Nephron (organoid): Measurements from ENCODE around the gene GSG1L.

Experiments
- H3K27ac Mint-ChIP-seq, 3 experiments: 2 replicates each; pipeline ENCODE4 v1.8.0; 2020; ENCODE audit warnings: mixed read lengths in 3 of 3, mild to moderate bottlenecking in 2 of 3, moderate library complexity in 1 of 3
- H3K27me3 Mint-ChIP-seq: 2 replicates; pipeline ENCODE4 v1.8.0; 2021; ENCODE audit warnings: low read depth, mild to moderate bottlenecking, moderate library complexity, mixed read lengths
- H3K36me3 Mint-ChIP-seq: 2 replicates; pipeline ENCODE4 v1.8.0; 2020; ENCODE audit warnings: low read depth, mixed read lengths
- H3K4me1 Mint-ChIP-seq: 2 replicates; pipeline ENCODE4 v1.8.0; 2020; ENCODE audit warnings: mixed read lengths
- H3K4me3 Mint-ChIP-seq, 3 experiments: 2 replicates each; pipeline ENCODE4 v1.8.0; 2020; ENCODE audit warnings: mild to moderate bottlenecking in 3 of 3, mixed read lengths in 3 of 3, moderate library complexity in 2 of 3
- H3K9me3 Mint-ChIP-seq: 2 replicates; pipeline ENCODE4 v1.8.0; 2020; ENCODE audit warnings: mixed read lengths
- CTCF ChIP-seq, 3 experiments: fragments of 200-600 bp; sonication (generic); IDR thresholded peaks; one replicate each; pipeline ENCODE4 v1.5.0; 2021; ENCODE audit warnings: antibody characterized with exemption in 3 of 3; ENCODE audit not compliant: unreplicated experiment in 3 of 3

Gene GSG1L

GRCh38 chr16:27789595-27790241 is 273.8 kb downstream of the GSG1L start:
- Mint-ChIP-seq H3K27me3 (peaks cover 8% of the 10 kb centered on the region), H3K36me3 (no peaks in the 10 kb centered on the region), H3K4me3 (no peak overlapping the region), H3K9me3 (no peaks in the 10 kb centered on the region), H3K4me1 (no peaks in the 10 kb centered on the region), H3K27ac (no peak overlapping the region)
- TF ChIP-seq CTCF (IDR thresholded peaks at IDR 0.05; ENCODE audit: unreplicated experiment in 3 of 3) = no peak

DNA sequence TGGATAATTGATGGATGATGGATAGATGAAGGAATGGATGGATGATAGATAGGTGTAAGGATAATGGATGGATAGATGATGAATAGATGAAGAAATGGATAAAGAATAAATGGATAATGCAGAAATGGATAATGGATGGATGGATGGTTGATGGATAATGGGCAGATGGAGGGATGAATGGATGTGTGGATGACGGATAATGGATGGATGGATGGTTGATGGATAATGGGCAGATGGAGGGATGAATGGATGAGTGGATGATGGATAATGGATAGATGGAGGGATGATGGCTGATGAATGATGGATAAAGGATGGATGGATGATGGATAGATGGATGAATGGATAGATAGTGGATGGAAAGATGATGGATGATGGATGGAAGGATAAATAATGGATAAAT is 274.4 kb downstream of the GSG1L start:
- no peak overlapping the region for H3K4me3 Mint-ChIP-seq
- no peak for TF ChIP-seq CTCF (IDR thresholded peaks at IDR 0.05; ENCODE audit: unreplicated experiment in 3 of 3)
- H3K27ac Mint-ChIP-seq = no peak overlapping the region
- H3K9me3 Mint-ChIP-seq = no peaks in the 10 kb centered on the region
- H3K4me1 Mint-ChIP-seq = no peaks in the 10 kb centered on the region
- H3K36me3 Mint-ChIP-seq = no peaks in the 10 kb centered on the region
- peaks cover 8% of the 10 kb centered on the region for H3K27me3 Mint-ChIP-seq

- Mint-ChIP-seq H3K4me3 (no peak overlapping the region), H3K27me3 (peaks cover 8% of the 10 kb centered on the region), H3K9me3 (no peaks in the 10 kb centered on the region), H3K27ac (no peak overlapping the region), H3K36me3 (no peaks in the 10 kb centered on the region), H3K4me1 (no peaks in the 10 kb centered on the region)
- TF ChIP-seq CTCF (IDR thresholded peaks at IDR 0.05; ENCODE audit: unreplicated experiment in 3 of 3) = no peak
Measured at GRCh38 chr16:27787665-27788064, 275.8 kb downstream of the GSG1L start.

- TF ChIP-seq CTCF (IDR thresholded peaks at IDR 0.05; ENCODE audit: unreplicated experiment in 3 of 3) = no peak
- no peaks in the 10 kb centered on the region for H3K36me3 Mint-ChIP-seq
- H3K27ac Mint-ChIP-seq = no peak overlapping the region
- no peaks in the 10 kb centered on the region for H3K4me1 Mint-ChIP-seq
- H3K9me3 Mint-ChIP-seq = no peaks in the 10 kb centered on the region
- H3K27me3 Mint-ChIP-seq = peaks cover 8% of the 10 kb centered on the region
- H3K4me3 Mint-ChIP-seq = no peak overlapping the region
Measured at GRCh38 chr16:27786923-27787625, 276.4 kb downstream of the GSG1L start.

DNA sequence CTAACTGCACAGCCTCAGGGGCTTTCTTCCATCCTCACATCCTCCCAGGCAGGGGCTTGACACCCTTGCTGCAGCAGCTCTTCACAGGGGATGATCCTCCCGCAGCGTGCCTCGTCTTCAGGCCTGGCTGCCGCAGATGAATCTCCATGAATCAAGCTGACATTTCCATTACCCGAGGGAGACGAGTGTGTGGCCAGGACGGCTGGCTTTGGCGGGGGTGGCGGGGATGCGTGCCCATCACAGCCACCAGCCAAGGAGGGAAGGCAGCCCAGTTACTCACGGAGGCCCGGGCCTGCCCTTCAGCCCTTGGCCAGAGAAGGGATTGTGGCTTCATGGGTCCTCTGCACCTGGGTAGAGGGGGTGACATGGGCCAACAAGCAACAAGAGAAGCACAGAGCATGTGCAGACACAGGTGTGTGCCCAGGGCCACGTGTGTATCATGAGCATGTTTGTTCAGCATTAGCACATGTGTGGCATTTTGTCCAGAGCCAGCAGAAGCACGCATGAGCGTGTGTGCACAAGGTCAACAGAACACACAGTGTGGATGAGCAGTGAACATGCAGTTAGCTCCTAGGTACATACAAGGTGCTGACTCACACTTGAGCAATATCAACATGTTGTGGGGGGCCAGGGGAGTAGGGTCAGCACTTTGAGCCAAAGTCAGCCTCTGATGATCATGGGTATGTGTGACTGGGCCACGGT is 277.1 kb downstream of the GSG1L start:
- Mint-ChIP-seq H3K4me1 (no peaks in the 10 kb centered on the region), H3K4me3 (no peak overlapping the region), H3K27me3 (peaks cover 4% of the 10 kb centered on the region), H3K9me3 (no peaks in the 10 kb centered on the region), H3K27ac (no peak overlapping the region), H3K36me3 (no peaks in the 10 kb centered on the region)
- no peak for TF ChIP-seq CTCF (IDR thresholded peaks at IDR 0.05; ENCODE audit: unreplicated experiment in 3 of 3)
